ENCODE results near the gene MESD. TPM values are rescaled to one million over a fixed set of nuclear protein-coding genes. Genes with fewer than 3 reads are reported as not detected.

The MESD gene
- total RNA-seq, 2 donors from 2014 or later = 28.0 to 33.9 TPM

GRCh38 chr15:80953953-80954778, 35.5 kb downstream of the MESD start:
- no peaks in the 10 kb centered on the region for H3K27me3 ChIP-seq (replicated peaks; ENCODE audit: insufficient read depth)
- 90% methylated on average over 9 of the region's 9 CpGs for WGBS
- H3K27ac ChIP-seq = no peak overlapping the region
- no peak for DNase-seq (ENCODE audit: low spot score)
- H3K9me3 ChIP-seq = no peaks in the 10 kb centered on the region
- intact Hi-C loops (cut with DNase I) = no loop called here
- H3K4me1 ChIP-seq (replicated peaks) = no peaks in the 10 kb centered on the region
- H3K4me3 ChIP-seq = no peak overlapping the region
- TF ChIP-seq, protein P1, sequence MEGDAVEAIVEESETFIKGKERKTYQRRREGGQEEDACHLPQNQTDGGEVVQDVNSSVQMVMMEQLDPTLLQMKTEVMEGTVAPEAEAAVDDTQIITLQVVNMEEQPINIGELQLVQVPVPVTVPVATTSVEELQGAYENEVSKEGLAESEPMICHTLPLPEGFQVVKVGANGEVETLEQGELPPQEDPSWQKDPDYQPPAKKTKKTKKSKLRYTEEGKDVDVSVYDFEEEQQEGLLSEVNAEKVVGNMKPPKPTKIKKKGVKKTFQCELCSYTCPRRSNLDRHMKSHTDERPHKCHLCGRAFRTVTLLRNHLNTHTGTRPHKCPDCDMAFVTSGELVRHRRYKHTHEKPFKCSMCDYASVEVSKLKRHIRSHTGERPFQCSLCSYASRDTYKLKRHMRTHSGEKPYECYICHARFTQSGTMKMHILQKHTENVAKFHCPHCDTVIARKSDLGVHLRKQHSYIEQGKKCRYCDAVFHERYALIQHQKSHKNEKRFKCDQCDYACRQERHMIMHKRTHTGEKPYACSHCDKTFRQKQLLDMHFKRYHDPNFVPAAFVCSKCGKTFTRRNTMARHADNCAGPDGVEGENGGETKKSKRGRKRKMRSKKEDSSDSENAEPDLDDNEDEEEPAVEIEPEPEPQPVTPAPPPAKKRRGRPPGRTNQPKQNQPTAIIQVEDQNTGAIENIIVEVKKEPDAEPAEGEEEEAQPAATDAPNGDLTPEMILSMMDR (IDR thresholded peaks at IDR 0.05) = no peak
- TF ChIP-seq POLR2A (IDR thresholded peaks at IDR 0.05) (no peak), POLR2AphosphoS5 (IDR thresholded peaks at IDR 0.05) (no peak)
- H3K36me3 ChIP-seq = no peaks in the 10 kb centered on the region

GRCh38 chr15:80953001-80953952, 36.3 kb downstream of the MESD start:
- no peaks in the 10 kb centered on the region for H3K4me1 ChIP-seq (replicated peaks)
- no peak overlapping the region for H3K4me3 ChIP-seq
- intact Hi-C loops (cut with DNase I) = no loop called here
- 94% methylated on average over 12 of the region's 12 CpGs for WGBS
- no peaks in the 10 kb centered on the region for H3K27me3 ChIP-seq (replicated peaks; ENCODE audit: insufficient read depth)
- DNase-seq (ENCODE audit: low spot score) = no peak
- no peaks in the 10 kb centered on the region for H3K9me3 ChIP-seq
- H3K36me3 ChIP-seq = no peaks in the 10 kb centered on the region
- no peak overlapping the region for H3K27ac ChIP-seq
- TF ChIP-seq POLR2AphosphoS5 (IDR thresholded peaks at IDR 0.05) = no peak
- no peak for TF ChIP-seq POLR2A (IDR thresholded peaks at IDR 0.05)
- TF ChIP-seq, protein P1 (IDR thresholded peaks at IDR 0.05) = no peak

DNA sequence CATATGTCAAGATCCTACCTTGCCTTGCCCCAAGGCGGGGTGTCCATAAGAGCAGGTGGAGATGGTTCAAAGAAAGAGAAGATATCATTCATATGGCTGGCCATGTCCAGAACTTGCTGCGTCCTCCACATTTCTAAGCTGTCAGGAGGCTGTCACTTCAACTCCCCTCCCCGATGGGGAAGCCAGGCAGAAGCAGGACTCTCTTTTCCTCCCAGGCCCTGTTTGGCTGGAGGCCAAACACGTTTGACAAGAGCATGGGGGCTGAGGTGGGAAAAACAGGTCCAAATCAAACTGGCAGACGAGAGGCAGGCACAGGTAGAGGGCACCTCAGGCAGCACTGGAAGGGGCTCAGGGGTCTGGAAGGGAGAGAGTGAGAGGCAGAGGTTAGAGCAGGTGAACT, 37.7 kb downstream of the MESD start:
- TF ChIP-seq, protein P1 (IDR thresholded peaks at IDR 0.05) = no peak
- no peak for TF ChIP-seq POLR2A (IDR thresholded peaks at IDR 0.05)
- TF ChIP-seq POLR2AphosphoS5 (IDR thresholded peaks at IDR 0.05) = no peak
- H3K27ac ChIP-seq = no peak overlapping the region
- 64% methylated on average over 5 of the region's 5 CpGs for WGBS
- no peaks in the 10 kb centered on the region for H3K27me3 ChIP-seq (replicated peaks; ENCODE audit: insufficient read depth)
- H3K36me3 ChIP-seq = no peaks in the 10 kb centered on the region
- intact Hi-C loops (cut with DNase I) = no loop called here
- no peaks in the 10 kb centered on the region for H3K9me3 ChIP-seq
- no peak overlapping the region for H3K4me3 ChIP-seq
- H3K4me1 ChIP-seq (replicated peaks) = no peaks in the 10 kb centered on the region
- DNase-seq (ENCODE audit: low spot score) = no peak

- 95% methylated on average over 8 of the region's 8 CpGs for WGBS
- intact Hi-C loops (cut with DNase I) = no loop called here
- Histone ChIP-seq H3K27ac (no peak overlapping the region), H3K27me3 (replicated peaks; ENCODE audit: insufficient read depth) (no peaks in the 10 kb centered on the region), H3K4me1 (replicated peaks) (no peaks in the 10 kb centered on the region), H3K4me3 (no peak overlapping the region), H3K9me3 (no peaks in the 10 kb centered on the region), H3K36me3 (no peaks in the 10 kb centered on the region)
- no peak for TF ChIP-seq POLR2AphosphoS5 (IDR thresholded peaks at IDR 0.05)
- TF ChIP-seq, protein P1 (IDR thresholded peaks at IDR 0.05) = no peak
- no peak for DNase-seq (ENCODE audit: low spot score)
Measured at GRCh38 chr15:80950291-80951078, 39.1 kb downstream of the MESD start.
